ENCODE measurements around the gene RGS9BP. TPM values are rescaled to one million over a fixed set of nuclear protein-coding genes. Genes with fewer than 3 reads are reported as not detected.
A peak's percentile ranks its signal among the peaks of the same experiment; 100 is the strongest.
"Not testable (repeated sequence)": the region's sequence is repeated elsewhere in the genome, so short reads cannot be mapped to it uniquely, and the experiment has no call there.

Gene RGS9BP
- total RNA-seq, 2 donors from 2014 or later, result not detected

- Mint-ChIP-seq H3K27me3 (ENCODE audit: insufficient read depth) (peaks cover 22% of the 10 kb centered on the region), H3K9me3 (peaks cover 45% of the 10 kb centered on the region), H3K36me3 (ENCODE audit: low read depth) (peaks cover 52% of the 10 kb centered on the region), H3K4me1 (peaks cover 35% of the 10 kb centered on the region)
- 91 to 97% methylated on average over 6 to 7 of the region's 7 CpGs for WGBS, 2 experiments (ENCODE audit: insufficient coverage in 1 of 2, insufficient read length in 1 of 2)
- H3K4me1 ChIP-seq (ENCODE audit: control insufficient read depth, insufficient read depth, low read length); H3K27me3 ChIP-seq (ENCODE audit: control insufficient read depth, insufficient read depth, low read length, poor library complexity, severe bottlenecking); H3K4me3 Mint-ChIP-seq; H3K9ac ChIP-seq (ENCODE audit: extremely low read depth, low read length, poor library complexity, severe bottlenecking); H3K36me3 ChIP-seq (ENCODE audit: control insufficient read depth, insufficient read depth, low read length); H3K27ac ChIP-seq (ENCODE audit: low read depth, low read length); DNase-seq; H3K27ac Mint-ChIP-seq: not testable (repeated sequence)
- Histone ChIP-seq H3K4me3 (ENCODE audit: low read length) (peak overlapping the region; percentile 32), H3K9me3 (ENCODE audit: control insufficient read depth, low read length) (peaks cover 37% of the 10 kb centered on the region)
Observed at GRCh38 chr19:32700129-32700528, 24.5 kb downstream of the RGS9BP start.

GRCh38 chr19:32702010-32702409 lies 26.4 kb downstream of the RGS9BP start:
- TF ChIP-seq CTCF (conservative IDR thresholded peaks at IDR 0.05), result no peak
- no peak for DNase-seq
- Histone ChIP-seq H3K27me3 (ENCODE audit: control insufficient read depth, insufficient read depth, low read length, poor library complexity, severe bottlenecking) (no peaks in the 10 kb centered on the region), H3K36me3 (ENCODE audit: control insufficient read depth, insufficient read depth, low read length) (peaks cover 9% of the 10 kb centered on the region), H3K4me1 (ENCODE audit: control insufficient read depth, insufficient read depth, low read length) (no peaks in the 10 kb centered on the region), H3K27ac (ENCODE audit: low read depth, low read length) (no peak overlapping the region), H3K9me3 (ENCODE audit: control insufficient read depth, low read length) (peaks cover 49% of the 10 kb centered on the region), H3K4me3 (ENCODE audit: low read length) (no peak overlapping the region), H3K9ac (ENCODE audit: extremely low read depth, low read length, poor library complexity, severe bottlenecking) (no peak overlapping the region)
- Mint-ChIP-seq H3K27me3 (ENCODE audit: insufficient read depth) (peaks cover 22% of the 10 kb centered on the region), H3K36me3 (ENCODE audit: low read depth) (peaks cover 54% of the 10 kb centered on the region), H3K4me3 (no peak overlapping the region), H3K4me1 (peaks cover 31% of the 10 kb centered on the region), H3K9me3 (peaks cover 53% of the 10 kb centered on the region), H3K27ac (peak overlapping the region; percentile 11)
- WGBS, 2 experiments (ENCODE audit: insufficient coverage in 1 of 2, insufficient read length in 1 of 2), result 54 to 77% methylated on average over 4 to 5 of the region's 5 CpGs

- not testable (repeated sequence) for H3K27me3 ChIP-seq (ENCODE audit: control insufficient read depth, insufficient read depth, low read length, poor library complexity, severe bottlenecking); H3K27ac ChIP-seq (ENCODE audit: low read depth, low read length); DNase-seq; H3K27ac Mint-ChIP-seq; H3K9ac ChIP-seq (ENCODE audit: extremely low read depth, low read length, poor library complexity, severe bottlenecking); H3K36me3 ChIP-seq (ENCODE audit: control insufficient read depth, insufficient read depth, low read length); H3K4me3 Mint-ChIP-seq; H3K4me1 ChIP-seq (ENCODE audit: control insufficient read depth, insufficient read depth, low read length)
- Mint-ChIP-seq H3K9me3 (peaks cover 48% of the 10 kb centered on the region), H3K27me3 (ENCODE audit: insufficient read depth) (peaks cover 11% of the 10 kb centered on the region), H3K4me1 (peaks cover 25% of the 10 kb centered on the region), H3K36me3 (ENCODE audit: low read depth) (peaks cover 42% of the 10 kb centered on the region)
- peaks cover 49% of the 10 kb centered on the region for H3K9me3 ChIP-seq (ENCODE audit: control insufficient read depth, low read length)
- 90 to 100% methylated on average over 2 of the region's 2 CpGs for WGBS, 2 experiments (ENCODE audit: insufficient coverage in 1 of 2, insufficient read length in 1 of 2)
- H3K4me3 ChIP-seq (ENCODE audit: low read length), result peak overlapping the region; percentile 58
Observed at GRCh38 chr19:32704006-32704405, 28.4 kb downstream of the RGS9BP start.

GRCh38 chr19:32708457-32708856 lies 32.8 kb downstream of the RGS9BP start:
- Histone ChIP-seq H3K27me3 (ENCODE audit: control insufficient read depth, insufficient read depth, low read length, poor library complexity, severe bottlenecking) (no peaks in the 10 kb centered on the region), H3K36me3 (ENCODE audit: control insufficient read depth, insufficient read depth, low read length) (peaks cover 4% of the 10 kb centered on the region), H3K27ac (ENCODE audit: low read depth, low read length) (no peak overlapping the region), H3K9me3 (ENCODE audit: control insufficient read depth, low read length) (peaks cover 28% of the 10 kb centered on the region), H3K9ac (ENCODE audit: extremely low read depth, low read length, poor library complexity, severe bottlenecking) (no peak overlapping the region), H3K4me1 (ENCODE audit: control insufficient read depth, insufficient read depth, low read length) (no peaks in the 10 kb centered on the region), H3K4me3 (ENCODE audit: low read length) (no peak overlapping the region)
- H3K9me3 Mint-ChIP-seq, result peaks cover 23% of the 10 kb centered on the region
- H3K27me3 Mint-ChIP-seq (ENCODE audit: insufficient read depth), result peaks cover 3% of the 10 kb centered on the region
- 98 to 100% methylated on average over 2 to 3 of the region's 3 CpGs for WGBS, 2 experiments (ENCODE audit: insufficient coverage in 1 of 2, insufficient read length in 1 of 2)
- H3K4me1 Mint-ChIP-seq, result peaks cover 15% of the 10 kb centered on the region
- no peak for DNase-seq
- H3K36me3 Mint-ChIP-seq (ENCODE audit: low read depth), result peaks cover 39% of the 10 kb centered on the region
- TF ChIP-seq CTCF (conservative IDR thresholded peaks at IDR 0.05), result no peak
- peak overlapping the region; percentile 58 for H3K27ac Mint-ChIP-seq
- no peak overlapping the region for H3K4me3 Mint-ChIP-seq

Measured in endodermal cell (in vitro differentiated cells).